T follicular helper cell (primary cell): Measurements from ENCODE around the gene UNG.
A peak's percentile ranks its signal among the peaks of the same experiment; 100 is the strongest.
"Not testable (repeated sequence)": the region's sequence is repeated elsewhere in the genome, so short reads cannot be mapped to it uniquely, and the experiment has no call there.

Experiments used
- DNase-seq: peaks from one replicate; pipeline ENCODE4 v3.0.0-alpha.2; 2020; ENCODE audit warnings: low read depth
- total RNA-seq, 2 experiments: gene quantifications; one replicate each; lab custom pipeline; 2026; lab: John Stamatoyannopoulos, UW

The UNG gene
- total RNA-seq: 28.3 to 34.2 reads per million in 2 experiments

DNA sequence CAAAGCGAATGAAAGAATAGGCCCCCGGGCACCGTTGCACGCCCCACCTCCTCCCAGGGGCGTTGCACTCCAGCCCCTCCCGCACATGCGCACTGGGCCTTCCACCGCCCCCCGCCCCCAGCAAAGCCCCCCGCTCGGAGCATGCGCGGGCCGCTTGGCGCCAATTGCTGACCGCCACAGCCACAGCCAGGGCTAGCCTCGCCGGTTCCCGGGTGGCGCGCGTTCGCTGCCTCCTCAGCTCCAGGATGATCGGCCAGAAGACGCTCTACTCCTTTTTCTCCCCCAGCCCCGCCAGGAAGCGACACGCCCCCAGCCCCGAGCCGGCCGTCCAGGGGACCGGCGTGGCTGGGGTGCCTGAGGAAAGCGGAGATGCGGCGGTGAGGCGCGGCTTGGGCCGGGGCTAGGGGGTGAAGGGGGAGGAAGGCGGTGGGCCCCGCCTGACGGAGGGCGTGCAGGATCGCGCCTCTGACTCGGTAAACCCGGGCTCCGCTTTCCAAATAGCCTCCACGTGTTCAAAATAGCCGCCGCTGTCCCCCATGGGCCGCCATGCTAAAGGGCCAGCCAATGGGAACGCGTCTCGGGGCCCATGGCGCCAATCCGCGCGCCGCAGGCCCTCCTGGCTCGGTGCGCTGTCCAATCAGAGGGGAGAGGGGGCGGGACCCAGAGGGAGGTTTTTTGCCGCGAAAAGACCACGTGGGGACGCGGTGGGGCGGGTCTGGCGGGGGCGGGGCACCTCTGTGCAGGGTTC is at the start of gene UNG:
Gene UNG, plus strand, starts transcription at position 163 of the 748 bp plus-strand sequence. Its CDS starts 83 bp downstream, at position 246.
- DNase-seq: peak; percentile 96

DNA sequence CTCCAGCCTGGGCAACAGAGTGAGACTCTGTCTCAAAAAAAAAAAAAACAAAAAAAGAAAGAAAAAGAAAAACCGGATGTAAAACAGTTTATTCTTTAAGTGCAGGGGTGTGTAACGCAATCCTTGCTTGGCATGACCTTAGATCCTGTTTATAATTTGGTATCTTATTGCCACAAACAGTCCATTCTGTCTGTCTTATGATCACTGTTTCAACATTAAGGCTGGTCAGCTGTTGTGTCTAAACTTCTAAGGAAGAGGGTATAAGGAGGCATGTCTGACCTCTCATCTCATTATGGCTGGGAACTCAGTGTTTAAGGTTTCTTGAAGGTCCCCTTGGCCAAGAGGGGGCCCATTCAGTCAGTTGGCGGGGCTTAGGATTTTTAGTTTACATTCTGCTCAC is 48.7 kb upstream of the UNG start:
- not testable (repeated sequence) for DNase-seq

DNA sequence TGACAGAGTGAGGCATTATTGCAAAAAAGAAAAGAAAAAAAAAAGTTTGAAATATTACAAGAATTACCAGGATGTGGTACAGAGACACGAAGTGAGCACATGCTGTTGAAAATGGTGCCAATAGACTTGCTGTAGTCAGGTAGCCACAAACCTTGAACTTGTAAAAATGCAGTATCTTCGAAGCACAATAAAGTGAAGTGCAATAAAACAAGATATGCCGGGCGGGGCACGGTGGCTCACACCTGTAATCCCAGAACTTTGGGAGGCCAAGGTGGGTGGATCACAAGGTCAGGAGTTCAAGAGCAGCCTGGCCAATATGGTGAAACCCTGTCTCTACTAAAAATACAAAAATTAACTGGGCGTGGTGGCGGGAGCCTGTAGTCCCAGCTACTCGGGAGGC is 47.6 kb upstream of the UNG start:
- DNase-seq: not testable (repeated sequence)

DNA sequence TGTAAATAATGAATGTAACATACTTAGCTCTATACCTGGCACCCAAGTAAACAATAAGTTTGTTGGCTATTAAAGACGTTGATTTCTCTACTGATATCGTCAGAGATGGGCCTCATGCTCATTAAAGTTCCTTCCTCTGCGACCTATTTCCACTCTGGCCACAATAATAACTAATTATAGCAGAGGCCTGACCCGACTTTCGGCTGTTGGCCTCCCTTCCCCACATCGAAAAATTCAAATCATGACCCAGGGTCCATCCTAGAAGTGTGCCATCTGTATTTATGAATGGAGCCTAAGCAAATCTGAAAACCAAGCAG is 45.3 kb upstream of the UNG start:
- DNase-seq: no peak

DNA sequence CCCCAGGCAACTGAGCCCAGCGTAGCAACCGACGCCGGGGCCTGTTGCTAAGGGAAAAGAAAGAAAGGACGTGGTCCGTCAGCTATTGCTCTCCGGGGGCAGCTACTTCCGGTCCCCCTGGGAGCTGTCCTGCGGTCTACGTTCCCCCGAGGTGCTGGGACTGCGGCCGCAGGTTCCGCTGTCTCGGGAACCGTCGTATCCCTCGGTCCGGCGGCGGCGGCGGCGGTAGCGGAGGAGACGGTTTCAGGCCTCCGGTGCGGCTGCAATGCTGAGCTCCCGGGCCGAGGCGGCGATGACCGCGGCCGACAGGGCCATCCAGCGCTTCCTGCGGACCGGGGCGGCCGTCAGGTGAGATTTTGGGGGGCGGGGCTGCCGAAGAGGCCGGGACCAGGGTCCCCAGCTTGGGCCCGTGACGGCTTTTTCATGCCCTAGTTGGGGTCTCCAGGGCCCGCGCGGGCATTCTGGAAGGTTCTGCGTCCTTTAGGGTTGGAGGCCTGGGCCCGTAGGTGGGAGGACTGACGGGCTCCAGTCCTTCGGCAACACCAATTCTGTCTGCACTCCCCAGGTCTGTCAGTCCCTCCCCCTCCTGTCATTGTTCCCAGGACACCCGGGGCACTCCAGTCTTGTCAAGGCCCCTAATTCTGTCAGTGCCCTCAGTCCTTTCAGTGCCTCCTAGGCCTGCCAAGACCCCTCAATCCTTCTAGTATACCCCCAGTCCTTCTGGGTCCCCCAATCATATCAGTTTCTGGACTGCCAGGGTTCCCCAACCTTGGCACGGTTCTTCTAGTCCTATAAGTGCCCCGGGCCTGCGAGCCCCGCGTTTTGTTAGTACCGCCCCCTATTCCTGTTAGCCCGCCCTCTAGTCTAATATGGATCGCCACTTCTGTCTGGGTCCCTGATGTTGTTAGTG is 44.7 kb upstream of the UNG start, which contains the start of gene USP30:
Gene USP30, plus strand, starts transcription at position 163 of the 910 bp plus-strand sequence. Its CDS starts 103 bp downstream, at position 266.
- peak; percentile 75 for DNase-seq

DNA sequence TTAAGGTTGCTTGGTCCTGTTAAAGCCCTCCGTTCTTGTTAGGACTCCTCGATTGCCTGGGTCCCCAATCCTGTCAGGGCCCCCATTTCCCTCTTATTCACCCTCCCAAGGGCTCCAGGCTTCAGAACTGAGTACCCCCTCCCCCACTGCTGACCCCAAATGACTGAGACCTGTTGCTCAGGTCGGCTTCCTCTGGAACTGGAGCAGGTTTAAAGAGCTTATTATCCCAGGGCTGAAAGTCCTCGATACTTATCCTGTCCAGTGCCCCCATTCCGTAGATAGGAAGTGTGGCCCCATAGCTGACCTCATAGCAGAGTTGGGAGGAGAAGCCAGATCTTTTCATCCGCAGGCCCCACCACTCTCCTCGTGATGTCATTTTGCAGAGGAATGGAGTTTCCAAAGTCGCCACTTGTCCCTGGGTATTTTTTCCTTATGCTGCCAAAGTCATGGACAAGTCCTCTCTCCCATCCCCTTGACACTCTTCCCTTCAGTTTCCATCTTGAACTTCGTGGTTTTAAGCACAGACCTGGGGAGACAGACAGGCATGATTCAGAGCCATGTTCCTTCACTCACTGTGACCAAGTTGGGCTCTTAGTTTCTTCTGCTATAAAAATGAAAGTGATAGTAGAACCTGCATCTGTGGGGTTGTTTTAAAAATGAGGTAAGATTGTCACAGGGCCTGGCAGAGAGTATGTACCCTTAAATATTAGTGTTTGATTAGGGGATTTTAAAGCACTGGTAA is 43.8 kb upstream of the UNG start:
- DNase-seq: no peak

DNA sequence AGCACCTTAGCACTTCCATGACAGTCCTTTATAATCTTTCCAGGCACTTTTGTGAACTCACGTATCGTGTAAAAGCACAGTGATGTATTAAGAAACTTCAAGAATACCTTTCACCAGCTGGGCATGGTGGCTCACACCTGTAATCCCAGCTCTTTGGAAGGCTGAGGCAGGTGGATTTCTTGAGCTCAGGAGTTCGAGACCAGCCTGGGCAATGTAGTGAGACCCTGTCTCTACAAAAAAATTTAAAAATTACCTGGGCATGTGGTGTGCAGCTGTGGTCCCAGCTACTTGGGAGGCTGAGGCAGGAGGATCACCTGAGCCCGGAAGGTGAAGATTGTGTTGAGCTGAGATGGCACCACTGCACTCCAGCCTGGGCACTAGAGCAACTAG is 43.3 kb upstream of the UNG start:
- DNase-seq: not testable (repeated sequence)

DNA sequence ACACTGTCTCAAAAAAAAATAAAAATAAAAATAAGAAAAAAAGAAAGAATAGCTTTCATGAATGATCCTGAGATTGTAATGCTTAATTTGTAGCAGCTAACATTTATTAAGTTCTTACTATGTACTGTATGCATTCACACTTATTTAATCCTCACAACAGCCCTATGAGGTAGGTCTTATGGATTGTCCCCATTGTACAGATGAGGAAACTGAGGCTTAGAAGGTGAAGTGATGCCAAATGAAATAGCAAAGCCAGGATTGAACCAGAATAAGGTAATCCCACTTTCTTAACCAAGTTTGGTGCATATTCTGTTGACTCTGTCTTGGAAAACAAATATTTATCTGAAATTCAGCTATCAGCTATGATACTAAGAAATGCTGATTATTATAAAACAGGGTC is 42.9 kb upstream of the UNG start:
- DNase-seq: no peak

DNA sequence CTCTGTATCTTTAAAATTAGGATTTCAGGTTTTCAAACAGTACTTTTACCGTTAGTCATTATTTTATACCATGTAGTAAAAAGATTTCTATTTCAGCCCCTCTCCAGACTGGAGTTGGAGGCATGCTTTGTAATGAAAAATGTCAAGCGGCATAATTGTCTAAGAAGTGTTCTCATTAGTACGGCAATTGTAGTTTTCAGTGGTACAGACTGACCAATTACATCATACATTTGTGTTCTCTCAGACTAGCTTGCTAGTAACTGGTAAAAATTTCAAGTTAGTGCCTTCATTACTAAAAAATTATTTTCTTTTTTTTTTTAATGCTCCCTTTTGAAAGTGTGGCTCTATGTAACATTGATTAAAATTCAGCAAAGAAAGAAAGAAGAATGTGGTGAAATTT is 40.5 kb upstream of the UNG start:
- DNase-seq: no peak

DNA sequence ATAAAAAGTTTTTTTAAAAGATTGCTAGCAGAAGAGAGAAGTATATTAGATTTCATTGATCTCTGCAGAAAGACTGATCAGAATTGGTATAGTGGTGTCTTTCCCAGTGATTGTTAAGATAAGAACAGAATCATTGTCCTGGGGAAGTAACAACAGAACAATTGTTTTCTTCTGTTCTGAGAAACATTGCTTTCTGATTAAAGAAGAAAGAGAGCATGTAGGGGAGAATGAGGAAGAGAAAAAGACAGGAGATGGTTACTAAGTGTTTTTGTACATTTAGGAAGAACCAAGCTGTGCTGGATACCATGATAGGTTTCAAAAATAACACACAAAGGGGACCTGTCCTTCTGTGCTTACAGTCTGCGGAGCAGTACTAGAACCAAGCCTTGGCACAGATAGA is 40.0 kb upstream of the UNG start:
- no peak for DNase-seq

DNA sequence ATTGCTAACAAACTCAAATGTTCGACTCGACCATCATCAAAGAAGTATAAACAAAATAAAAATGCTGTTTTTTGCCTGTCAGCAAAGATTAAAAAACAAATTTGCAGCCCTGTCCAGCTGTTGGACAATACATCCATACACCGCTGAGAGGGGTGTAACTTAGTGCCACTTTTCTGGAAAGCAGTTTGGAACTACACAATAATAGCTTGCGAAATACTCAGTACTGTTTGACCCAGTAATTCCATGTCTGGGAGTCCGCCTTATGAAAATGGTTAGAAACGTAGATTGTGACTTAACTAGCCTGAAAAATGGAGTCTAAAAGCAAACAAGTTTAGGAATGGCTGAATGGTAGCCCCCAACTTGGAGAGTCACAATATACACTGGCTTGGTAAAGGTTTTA is 38.6 kb upstream of the UNG start:
- no peak for DNase-seq

DNA sequence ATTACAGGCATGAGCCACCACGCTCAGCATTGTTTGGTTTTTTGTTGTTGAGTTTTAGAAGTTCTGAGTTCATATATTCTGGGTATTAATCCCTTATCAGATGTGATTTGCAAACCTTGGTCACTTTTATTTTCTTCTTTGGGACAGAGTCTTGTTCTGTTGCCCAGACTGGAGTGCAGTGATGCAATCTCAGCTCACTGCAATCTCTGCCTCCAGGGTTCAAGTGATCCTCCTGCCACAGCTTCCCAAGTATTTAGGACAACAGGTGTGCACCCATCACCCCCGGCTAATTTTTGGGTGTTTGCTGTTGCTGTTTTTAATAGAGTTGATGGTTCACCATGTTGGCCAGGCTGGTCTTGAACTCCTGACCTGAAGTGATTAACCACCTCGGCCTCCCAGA is 33.3 kb upstream of the UNG start:
- DNase-seq: no peak

DNA sequence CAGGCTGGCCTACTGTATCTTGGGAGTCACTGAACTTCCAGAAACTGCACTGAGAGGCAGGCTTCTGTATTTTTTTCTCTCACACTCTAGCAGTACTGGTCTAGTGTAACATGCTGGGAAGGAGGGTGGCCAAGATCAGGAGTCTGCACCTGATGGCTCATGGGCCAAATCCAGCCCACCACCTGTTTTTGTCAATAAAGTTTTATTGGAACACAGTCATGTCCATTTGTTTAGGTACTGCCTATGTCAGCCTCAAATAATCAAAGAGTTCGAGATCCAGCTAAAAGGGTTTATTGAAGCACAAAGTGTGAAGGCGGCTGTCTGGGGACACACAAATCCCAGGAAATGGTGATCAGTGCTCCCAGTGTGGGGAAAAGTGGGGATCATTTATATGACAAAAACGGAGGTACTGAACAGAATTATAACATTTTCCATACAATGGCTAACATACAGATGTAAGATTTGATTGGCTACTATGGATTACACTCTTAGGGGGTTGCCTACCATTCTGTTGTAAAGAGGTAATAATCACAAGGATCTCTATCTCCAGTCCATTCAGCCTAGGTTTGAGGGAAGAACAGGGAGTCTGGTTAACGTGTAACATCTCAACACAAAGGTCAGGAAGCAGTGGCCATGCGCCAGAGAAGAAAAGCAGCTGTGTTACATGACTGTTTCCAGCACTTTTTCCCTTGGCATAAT is 32.1 kb upstream of the UNG start:
- DNase-seq: no peak

DNA sequence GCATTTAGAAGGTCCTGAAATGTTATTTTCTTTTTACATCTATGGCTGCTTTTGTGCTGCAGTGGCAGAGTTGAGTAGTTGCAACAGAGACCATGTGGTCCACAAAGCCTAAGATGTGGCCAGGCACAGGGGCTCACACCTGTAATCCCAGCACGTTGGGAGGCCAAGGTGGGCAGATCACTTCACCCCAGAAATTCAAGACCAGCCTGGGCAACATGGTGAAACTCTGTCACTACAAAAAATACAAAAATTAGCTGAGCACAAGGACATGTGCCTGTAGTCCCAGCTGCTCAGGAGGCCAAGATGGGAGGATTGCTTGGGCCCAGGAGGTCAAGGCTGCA is 31.6 kb upstream of the UNG start:
- DNase-seq: no peak

DNA sequence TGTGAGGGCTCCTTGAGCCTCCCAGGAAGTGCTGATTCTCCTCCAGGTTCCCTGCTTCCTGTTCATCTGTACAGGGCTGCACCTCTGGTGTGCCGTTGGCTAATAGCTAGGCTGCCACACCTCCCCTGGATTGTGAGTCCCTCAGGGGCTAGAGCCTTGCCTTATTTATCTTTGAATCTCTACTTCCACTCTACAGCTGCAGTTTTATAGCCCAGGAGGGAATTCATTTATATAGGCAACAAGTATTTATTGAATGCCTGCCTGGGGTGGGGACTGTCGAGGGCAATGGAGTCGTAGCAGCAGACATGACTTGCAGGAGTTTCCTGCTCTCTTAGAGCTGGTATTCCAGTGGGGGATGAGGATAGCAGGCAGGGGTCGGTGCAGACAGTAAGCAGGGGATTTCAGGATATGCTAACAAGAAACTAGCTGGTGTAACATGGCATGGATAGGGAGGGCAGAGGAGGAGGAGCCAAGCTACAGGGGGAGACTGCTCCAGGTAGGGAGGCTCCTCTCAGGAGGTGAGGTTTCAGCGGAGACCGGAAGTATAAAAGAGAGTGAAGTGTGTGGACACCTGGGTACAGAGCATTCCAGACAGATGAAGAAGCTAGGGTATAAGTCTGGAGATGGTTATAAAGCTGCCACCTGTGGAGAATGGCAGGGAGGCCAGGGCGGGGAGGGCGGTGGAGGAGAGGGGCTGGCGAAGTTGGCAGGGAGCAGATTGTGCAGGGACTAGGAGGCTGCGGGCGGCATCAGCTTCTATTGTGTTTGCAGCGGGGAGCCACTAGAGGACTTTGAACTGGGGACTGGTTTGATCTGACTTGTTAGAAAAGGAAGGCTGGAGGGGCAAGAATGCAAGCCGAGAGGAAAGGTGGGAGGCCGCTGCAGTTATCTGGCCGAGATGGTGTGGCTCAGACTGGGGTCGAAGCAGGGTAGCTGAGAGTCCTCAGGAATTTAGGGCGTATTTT is 27.8 kb upstream of the UNG start:
- no peak for DNase-seq

DNA sequence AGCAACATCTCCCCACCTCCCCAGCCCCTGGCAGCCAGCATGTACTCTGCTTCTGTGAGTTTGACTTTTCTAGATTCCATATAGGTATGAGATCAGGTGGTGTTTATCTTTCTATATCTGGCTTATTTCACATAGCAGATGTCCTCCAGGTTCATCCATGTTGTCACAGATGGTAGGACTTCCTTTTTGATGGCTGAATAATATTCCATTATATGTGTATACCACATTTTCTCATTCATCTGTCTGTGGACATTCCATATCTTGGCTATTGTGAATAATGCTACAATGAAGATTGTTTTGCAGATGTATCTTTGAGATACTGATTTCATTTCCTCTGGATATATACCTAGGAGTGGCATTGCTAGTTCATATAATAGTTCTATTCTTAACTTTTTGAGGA is 22.5 kb upstream of the UNG start:
- DNase-seq: no peak

DNA sequence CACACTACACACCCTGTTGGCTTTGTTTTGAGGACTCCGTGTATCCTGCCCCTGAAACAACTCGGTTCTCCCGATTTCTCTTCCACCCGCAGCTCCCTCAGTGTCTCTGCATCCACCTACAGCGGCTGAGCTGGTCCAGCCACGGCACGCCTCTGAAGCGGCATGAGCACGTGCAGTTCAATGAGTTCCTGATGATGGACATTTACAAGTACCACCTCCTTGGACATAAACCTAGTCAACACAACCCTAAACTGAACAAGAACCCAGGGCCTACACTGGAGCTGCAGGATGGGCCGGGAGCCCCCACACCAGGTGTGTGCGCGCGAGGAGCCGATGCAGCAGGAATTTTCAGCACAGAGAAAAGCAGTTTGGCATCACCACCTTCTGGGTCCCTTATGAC is 14.6 kb upstream of the UNG start:
- DNase-seq: no peak

DNA sequence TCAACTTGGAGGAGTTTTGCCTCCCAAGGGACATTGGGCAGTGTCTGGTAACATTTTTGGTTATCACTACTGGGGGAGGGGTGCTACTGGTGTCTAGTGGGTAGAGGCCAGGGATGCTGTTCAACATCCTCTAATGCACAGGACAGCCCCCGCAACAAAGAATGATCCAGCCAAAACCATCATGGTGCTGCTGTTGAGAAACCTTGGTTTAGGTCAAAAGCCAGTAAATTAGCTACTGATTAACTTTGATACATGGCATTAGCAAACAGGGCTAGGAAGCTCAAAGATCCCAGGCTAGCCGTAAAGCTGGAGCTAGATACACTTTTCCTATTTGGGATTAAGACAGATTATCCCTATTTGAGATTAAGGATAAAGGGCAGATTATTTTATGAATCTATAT is 13.0 kb upstream of the UNG start:
- no peak for DNase-seq

DNA sequence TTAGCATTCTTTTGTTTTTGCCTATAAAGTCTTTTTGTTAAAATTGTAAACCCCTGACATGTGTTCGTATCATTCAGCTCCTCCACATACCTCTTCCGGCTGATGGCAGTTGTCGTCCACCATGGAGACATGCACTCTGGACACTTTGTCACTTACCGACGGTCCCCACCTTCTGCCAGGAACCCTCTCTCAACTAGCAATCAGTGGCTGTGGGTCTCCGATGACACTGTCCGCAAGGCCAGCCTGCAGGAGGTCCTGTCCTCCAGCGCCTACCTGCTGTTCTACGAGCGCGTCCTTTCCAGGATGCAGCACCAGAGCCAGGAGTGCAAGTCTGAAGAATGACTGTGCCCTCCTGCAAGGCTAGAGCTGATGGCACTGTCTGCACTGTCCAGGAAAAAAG is 11.8 kb upstream of the UNG start:
- no peak for DNase-seq

DNA sequence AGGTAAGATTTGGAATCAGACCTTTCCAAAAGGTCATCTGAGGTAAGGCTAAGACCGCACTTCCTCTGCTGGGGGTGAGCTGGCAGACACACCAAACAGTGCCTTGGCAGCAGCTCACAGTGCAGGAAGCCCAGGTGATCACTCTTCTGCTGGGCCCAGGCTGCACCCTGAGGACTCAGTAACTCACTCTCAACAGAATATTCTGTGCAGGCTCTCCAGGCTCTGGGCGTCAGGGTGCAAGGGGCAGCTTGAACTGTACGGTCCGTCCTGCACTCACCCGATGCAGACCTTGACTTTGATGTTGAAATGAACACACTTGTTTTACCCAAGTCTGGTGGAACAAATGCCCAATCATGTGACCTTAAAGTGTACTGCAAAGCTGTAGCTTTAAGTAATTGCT is 10.1 kb upstream of the UNG start:
- DNase-seq: no peak

DNA sequence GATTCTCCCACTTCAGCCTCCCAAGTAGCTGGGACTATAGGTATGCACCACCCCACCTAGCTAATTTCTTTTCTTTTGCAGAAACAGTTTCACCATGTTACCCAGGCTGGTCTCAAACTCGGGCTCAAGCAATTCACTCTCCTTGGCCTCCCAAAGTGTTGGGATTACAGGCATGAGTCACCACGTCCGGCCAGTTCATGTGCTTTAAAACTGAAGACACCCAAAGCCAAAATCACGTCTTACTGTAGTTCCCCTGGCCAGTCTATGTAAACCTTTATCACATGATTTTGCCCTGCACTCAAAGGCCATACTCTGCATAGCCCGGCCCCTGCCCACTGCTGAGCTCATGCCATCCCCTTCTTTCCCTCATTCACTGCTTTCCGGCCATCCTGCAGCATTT is 8.6 kb upstream of the UNG start:
- DNase-seq: no peak
